GM18511 (cell line): ENCODE data around the gene ACOX3.
"Not testable (repeated sequence)": the region's sequence is repeated elsewhere in the genome, so short reads cannot be mapped to it uniquely, and the experiment has no call there.

ENCODE experiments used
- ATAC-seq: cut with Tn5 transposase; IDR thresholded peaks from one replicate; pipeline ENCODE4 v1.9.1; 2021; ENCODE audit warnings: mild to moderate bottlenecking, moderate library complexity; ENCODE audit not compliant: unreplicated experiment

ACOX3 gene

DNA sequence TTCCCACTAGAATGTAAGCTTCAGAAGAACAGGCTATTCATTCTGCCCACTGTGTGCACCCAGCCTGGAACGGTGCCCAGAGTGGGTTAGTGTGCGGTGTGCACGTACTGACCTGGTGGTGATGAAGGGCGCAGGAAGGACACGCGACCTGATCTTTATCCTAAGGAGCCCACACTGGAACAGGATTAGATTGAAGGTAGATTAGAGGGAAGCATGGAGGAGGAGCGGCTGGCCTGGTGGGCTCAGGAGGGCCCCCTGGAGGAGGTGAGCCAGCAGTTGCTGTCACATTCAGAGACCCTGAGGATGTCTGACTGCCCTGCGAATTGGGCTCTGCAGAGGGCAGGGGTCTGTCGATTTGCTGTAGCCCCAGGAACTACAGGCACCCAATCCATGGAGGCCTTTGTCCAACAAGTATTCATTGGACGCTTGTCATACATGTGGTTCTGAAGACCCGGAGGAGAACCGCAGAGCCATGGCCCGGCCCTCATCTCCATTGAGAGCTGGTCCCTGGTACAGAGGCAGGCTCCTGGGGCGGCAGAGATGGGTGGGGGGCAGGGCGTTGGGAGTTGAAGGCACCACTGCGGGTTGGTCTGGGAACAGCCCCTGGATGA is 97.8 kb downstream of the ACOX3 start:
- ATAC-seq: no peak

DNA sequence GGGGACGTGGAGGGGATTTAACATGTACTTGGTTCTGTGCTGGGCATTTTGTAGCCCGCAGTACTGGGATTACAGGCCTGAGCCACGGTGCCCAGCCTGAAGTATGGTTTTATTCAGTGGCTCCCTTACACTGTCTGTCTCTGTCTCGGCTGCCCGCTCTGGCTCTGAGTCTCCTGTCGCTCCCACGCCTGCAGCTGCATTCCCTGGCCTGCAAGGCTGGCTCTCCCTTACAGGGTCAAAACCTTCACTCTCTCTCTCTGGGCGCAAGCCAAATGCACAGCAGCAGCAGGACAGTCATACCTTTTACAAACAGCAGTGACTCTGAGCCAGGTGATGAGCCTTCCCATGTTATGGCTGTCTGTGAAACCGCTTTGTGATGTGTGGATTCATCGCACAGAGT is 98.8 kb downstream of the ACOX3 start:
- no peak for ATAC-seq

DNA sequence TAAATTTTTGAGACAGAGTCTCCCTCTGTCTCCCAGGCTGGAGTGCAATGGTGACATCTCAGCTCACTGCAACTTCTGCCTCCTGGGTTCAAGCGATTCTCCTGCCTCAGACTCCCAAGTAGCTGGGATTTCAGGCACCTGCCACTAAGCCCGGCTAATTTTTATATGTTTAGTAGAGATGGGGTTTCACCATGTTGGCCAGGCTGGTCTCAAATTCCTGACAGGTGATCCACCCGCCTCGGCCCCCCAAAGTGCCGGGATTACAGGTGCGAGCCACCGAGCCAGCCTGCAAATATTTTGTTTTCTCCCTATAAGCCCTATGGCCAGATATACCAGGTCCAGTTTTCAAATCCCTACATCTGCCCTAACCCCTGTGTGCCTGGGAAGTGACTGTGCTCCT is 99.2 kb downstream of the ACOX3 start:
- not testable (repeated sequence) for ATAC-seq

DNA sequence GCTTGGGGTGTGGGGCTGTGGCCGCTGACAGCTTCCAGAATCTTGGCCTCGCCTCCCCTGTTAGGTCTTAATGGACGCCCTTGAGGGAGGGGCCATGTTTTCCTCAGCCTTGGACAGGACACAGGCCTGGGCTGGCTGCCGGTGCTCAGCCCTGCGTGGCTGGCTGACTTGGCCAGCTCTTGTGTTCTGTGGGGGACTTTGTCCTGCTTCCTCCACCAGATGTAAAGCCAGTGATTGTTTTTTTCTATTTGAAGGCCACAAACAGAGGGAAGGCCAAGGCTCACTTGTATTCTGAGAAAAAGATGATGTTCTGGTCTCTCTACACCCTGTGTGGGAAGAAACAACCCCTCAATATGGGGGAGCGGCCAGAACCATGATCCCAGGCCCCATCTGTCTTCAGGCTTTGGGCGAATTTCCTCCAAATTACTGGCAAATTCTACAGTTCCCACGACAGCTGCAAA is 99.7 kb downstream of the ACOX3 start:
- ATAC-seq: no peak

DNA sequence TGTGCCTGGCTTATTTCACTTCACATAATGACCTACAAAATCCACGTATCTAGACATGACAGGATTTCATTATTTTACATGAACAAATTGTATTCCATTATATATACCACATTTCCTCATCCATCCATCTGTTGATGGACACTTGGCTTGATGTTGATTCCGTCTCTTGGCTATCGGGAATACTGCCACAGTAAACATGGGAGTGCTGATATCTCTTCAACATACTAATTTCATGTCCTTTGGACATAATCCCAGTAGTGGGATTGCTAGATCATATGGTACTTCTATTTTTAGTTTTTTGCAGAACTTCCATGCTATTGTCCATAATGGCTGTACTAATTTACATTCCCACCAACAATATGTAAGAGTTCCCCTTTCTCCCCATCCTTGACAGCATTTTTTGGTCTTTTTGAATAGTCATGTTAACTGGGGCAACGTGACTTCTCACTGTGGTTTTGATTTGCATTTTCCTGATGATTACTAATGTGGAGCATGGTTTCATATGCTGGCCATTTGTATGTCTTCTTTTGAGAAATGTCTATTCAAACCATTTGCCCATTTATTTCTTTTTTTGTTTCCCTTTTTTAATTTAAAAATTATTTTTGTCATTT is 102.1 kb downstream of the ACOX3 start:
- no peak for ATAC-seq

DNA sequence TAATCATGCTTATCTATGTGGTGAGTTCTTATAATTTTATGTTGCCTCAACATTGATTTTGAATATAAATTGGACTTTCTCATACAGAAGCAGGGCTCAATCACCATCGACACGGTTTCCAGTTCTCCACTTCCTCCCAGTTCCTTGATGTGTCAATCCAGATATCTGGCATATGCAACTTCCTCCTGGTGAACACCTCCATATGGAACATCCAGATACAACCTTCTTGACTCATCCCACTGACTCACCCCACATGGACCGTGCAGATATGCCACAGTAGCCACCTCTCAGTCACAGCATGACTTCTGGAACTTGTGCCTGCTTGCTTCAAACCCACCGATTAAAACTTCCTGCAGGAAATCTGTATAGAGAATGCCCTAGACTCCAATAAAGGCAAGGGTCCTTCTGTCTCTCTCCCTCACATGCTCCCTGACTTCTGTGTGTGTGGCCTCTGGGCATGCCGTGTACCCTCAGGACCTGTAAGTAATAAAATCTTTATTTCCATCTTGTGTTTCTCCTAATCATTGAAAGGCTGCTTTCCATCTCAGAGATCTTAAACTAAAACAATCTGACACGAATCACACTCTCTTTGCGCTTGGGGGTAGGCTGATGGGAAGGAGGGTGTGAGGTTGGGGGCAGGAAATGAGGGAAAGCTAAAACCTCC is 104.0 kb downstream of the ACOX3 start:
- no peak for ATAC-seq

DNA sequence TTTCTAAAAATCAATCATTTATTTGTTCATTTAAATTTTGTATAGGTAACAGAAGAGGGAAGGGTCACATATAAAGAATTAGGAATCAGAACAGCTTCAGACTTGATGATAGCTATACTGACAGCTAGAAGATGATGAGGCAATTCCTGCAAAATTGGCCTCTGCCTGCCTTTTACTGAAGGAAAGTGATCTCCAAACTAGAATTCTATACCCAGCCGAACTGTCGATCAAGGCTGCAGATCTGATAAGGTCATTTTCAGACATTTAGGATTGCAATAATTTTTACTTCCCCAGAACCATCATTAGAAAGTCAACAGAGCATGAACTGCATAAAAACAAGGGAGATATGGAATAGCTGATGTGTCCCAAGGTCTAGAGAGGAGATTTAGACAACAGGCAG is 104.7 kb downstream of the ACOX3 start:
- ATAC-seq: no peak

DNA sequence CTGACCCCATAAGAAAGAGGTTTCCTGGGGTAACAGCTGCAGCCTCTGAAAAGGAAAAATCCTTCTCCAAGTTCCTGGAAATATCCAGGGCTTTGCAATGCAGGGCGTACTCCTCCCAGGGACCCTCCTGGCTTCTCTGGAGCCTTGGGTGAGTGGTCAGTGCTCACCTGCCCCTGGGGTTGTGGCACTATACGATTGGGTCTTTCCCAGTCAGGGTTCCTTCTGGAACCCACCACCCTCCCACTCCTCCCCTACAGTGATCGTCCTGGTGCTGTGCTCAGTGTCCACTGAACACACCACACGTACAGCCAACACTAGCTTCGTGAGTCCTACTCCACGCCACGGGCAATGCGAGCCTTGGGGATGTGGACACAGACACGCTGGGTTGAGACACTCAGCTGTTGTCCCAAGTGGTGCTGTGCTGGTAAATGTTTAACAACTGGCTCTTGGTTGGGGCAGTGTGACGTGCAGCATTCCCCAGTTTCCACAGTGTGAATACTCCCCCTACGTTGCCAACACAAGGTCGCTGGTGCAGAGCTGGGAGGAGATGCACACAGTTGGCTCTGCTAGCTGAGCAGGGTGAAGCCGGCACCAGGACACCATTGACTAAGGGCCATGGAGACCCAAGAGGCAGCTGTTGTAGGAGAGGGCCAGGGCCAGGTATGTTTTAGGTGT is 105.6 kb downstream of the ACOX3 start:
- ATAC-seq: no peak

DNA sequence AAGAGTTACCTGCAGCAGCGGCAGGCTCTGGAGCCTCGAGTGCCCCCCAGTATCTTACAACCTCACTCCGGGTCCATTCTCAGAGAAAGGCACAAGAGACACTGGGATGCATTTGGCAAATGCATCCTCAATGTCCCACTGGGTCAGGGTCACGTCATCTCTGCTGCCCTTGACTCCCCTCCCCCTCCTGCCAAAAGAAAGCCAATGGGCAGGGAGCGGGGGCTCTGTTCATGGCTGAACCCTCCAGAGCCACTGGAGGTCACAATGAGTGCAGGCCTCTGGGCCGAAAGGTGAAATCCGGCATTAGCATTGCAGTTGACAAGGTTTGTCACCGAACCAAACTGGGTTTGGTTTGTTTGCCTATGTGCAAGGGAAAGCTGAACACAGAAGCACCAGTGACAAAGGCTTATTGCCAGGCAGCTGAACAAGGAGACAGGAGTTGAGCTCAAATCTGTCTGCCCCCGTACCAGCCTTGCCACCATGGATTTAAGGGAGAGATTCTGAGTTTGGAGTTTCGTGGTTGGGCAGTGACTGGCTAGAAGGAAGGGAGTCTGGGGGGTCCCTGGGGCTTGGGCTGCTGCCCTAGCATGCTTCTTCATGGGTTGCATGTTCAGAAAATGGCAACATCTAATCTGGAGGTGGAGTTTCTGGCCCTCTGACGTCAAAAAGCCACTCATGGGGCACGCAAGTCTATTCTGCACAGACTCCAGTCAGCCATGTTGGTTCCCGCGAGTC is 106.6 kb downstream of the ACOX3 start:
- ATAC-seq: no peak

DNA sequence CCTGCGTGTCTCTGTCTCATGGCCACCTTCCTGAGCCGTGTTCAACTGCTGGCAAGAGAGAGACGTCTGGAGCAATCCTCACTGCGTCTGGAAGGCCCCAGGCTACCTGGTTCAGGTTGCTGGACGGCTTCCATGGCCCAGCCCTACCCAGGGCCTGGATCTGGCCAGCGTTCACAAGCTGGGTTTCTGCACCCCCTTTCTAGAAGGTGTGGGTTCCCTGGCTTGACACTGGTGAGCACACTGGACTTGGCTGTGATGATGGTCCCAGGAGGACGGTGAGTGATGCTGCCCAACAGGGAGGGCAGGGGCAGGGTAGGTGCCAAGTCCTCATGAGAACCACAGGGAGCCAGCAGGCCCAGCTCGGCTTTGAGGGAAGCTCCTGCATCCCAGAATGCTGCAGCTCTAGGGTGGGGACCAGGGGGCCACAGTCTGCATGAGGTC is 107.6 kb downstream of the ACOX3 start:
- ATAC-seq: no peak

DNA sequence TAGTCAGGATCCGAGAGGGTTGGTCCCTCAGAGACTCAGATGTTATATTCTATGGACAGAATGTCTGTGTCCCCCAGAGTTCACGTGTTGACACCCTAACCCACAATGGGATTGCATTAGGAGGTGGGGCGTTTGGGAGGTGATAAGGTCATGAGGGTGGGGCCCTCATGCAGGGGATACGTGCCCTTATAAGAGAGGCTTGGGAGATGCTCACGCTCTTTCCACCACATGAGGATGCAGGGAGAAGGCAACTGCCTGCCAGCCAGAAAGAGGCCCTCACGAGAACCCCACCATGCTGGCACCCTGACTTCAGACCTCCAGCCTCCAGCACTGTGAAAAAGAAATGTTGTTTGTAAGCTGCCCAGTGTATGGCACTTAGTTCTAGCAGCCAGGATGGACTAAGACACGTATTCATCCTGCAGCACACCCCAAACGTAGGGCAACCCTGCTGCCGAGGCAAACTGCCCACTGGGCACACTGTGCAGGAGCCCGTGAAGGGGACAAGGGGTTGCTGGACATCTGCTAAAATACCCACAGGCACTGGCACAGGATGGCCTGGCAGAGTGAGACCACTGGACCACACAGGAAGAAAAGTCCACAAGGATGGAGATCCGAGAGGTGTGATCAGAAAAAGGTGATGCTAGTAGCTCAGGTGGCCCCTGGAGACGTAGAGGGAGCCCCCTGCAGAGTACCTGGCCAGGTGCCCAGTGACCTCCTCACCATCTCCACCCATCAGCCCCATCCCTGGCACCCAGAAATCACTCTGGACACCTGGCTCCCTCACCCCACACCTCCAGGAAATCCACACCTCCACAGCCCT is 108.3 kb downstream of the ACOX3 start:
- ATAC-seq: no peak

DNA sequence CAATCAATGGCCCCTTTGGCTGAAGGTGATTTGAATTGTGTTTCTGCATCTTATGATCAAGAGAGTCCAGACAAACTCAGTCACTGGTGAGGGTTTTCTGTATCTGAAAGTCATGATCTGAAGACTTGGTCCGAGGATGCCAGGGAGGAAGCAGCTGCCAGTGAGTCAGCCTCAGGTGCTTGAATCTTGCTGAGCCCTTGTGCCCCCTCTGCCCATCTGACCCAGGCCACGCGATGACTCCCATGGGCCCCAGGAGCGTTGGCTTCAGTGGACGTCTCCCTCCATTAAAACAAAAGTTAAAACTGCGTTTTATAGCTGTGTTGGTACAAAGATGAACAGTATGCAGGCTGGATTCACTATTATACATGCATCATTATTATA is 109.0 kb downstream of the ACOX3 start:
- no peak for ATAC-seq

DNA sequence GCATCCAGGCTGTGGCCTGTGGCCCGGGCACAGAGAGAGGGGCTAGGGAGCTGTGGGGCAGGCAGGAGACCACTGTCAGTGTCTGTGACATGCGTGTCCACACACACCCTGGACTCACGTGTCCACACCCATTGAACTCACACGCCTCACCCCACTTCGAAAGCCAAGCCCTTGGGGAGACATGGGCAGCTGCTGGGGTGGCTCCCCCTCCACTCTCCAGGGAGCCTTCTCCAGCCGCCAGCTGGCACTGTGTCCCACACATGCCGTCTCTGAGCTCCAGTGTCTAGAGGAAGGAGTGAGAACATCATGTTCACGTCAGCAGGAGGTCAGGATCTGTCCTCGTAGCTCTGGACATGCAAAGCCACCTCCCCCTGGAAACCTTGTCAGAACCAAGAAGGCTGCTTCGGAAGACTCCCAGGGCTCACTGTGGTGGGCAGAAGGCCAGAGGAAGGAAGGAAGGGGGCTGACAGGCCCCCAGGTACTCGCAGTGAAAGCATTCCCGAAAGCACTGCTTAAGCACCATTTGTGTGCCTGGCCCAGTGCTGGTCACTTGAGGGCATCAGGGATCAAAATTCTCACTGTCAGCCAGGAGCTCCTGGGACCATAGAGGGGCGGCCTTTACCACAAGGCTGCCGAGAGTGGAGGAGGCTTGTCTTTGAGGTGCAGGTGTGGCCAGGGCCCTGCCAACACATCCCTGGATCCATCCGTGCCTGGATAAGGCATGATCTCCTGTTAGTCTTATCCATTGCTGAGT is 109.5 kb downstream of the ACOX3 start:
- no peak for ATAC-seq

DNA sequence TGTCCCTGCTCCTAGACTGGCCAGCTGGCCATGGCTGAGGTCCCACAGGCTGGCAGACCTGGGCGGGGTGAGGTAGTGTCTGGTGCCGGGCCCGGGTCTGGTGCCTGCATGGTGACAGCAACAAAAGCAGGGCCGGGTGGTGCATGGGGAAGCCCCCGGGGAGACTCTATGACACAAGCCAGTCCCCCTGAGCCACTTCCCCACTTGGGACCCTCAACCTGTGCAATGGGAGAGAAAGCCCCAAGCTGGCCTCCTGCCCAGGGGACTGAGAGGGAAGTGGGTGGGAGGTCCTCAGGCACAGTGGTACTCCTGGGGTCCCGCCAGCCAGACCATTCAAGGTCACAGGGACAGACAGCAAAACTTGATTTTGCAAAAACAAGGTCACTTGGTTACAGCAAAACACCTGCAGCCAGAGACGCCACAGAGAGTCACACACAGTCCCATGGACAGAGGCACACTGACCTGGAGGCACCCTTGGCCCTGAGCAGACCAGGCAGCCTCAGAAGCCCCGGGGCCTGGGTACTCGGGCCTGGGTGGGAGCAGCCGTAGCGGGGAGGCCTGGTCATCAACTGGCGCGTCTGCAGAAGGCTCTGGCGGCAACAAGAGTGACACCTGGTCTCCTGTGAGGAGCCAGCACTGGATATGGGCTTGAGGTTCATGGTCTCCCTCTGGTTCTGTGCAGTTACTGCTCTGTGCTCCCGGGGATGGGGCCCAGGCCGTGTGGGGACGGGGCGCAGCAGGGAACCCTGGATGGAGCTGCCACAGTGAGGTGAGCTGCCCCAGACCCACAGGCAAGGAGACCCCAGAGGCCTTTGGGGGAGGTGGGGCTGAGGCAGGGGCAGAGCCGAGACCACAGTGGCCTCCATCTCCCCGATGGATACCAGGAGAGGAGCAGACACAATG is 110.4 kb downstream of the ACOX3 start:
- ATAC-seq: no peak

DNA sequence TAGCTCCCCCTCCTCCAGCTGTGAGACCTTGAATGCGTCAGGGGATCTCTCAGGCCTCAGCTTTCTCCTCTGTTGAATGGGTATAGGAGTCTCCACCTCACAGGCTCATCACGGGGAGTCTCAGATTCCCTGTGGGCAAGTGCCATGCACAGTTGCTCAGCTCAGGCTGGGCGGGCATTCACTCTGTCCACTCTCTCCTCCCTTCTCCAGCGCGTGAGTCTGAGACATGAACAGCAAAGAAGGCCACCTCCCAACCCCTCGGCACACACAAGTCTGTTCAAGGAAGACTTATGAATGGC is 111.0 kb downstream of the ACOX3 start:
- no peak for ATAC-seq

DNA sequence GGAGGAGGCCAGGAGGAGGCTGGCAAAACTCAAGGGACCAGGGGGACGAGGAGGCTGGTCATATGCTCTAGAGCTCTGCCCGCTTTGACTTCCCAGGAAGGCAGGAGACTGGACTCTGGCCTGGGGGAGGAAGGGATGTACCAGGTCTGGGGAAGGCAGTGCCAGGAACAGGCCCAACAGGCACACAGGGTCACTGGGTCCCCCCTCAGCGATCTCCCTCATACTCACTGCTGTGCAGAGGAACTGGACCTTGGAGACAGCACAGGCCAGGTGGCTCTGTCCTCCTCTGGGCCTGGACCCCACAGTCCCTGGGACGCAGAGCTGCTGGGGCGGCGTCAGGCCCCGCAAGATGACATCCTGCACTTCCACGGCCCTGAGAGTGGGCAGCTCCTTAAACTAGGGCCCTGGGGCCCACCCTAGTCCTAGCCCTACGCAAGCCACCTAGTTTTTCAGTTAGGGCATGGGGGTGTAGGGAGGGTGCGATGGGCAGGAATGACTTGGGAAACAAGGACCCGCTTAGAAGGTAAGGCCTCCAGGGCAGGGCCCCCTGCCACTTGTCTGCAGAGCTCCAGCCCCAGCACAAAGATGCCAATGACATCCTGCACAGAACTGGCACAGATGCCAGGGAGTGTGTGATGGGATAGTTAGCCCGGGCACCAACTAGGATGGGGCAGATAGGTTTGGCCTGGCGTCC is 111.5 kb downstream of the ACOX3 start:
- ATAC-seq: no peak

DNA sequence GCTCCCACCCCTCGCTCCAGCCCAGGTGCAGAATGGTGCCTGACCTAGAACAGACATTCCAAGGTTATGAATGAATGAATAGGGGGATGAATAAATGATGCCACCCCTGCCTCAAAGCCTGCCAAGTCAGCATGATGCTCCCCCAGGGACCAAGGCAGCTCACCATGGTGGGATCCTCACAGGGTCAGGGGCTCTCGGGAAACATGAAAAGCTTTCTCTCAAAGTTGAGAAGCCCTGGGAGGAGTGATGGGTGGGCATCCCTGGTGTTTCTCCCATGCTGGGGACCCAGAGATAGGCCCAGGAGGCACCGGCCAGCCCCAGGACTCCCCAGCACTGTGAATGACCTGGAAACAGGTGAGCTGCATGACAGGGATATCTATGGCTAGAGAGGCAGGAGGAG is 112.1 kb downstream of the ACOX3 start:
- no peak for ATAC-seq

DNA sequence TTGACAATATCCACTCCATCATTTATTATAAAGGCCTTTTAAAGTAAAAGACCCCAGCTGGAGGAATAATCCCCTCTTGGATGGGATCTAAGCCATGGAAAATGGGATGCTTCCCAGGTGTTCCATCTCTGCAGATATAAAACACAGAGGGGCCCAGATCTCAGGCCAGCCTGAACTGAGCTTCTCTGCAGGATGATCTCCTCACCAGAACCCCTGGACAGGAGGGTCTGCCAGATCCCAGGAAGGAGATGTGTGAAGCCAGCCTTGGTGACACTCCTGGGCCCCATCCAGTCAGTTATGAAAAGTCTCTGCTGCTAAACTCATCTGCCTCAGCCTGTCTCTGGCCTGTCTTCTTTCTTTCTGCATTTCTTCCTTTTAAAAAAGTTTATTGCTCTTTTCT is 114.3 kb downstream of the ACOX3 start:
- ATAC-seq: no peak
